GM18520 (cell line): ENCODE results near the gene CPSF4.
"Not testable (repeated sequence)": the region's sequence is repeated elsewhere in the genome, so short reads cannot be mapped to it uniquely, and the experiment has no call there.

Experiments
- ATAC-seq: cut with Tn5 transposase; IDR thresholded peaks from one replicate; pipeline ENCODE4 v1.9.1; 2021; ENCODE audit not compliant: unreplicated experiment

The CPSF4 gene

DNA sequence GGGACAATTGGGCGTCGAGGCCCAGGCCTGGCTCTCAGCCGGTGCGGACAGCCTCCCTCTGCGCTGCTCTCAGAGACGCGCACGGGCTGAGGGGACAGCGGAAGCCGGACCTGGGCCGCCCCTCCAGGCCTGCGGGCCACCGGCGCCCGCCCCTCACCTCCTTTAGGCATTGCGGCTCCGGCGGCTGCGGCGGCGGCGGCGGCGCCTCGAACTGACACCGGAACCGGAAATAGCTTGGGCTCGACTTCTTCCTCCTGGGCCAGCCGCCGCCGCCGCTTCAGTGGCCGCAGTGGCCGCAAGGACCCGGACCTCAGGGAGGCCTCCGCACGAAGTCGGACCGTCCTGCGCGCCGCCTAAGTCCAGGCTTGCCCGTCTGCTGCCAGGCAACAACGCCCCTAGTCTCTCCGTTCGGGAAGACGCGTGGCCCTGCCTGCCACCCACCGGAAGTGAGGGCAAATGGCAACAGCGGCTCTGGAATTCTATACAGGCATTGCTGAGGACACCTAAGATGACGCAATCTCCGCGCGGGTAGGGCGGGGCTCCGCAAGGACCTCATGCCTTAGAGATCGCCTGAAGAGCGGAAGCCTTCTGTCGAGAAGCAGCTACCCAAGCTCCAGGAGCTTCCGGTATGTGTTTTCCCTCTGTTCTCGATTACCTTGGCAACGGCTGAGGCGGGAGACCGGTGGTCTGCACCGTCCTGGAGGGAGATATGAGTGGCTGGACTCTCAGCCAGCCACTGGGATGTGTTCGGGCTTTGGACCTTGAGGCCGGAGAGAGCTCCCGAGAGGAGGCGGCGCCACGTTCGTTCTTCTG lies 30.2 kb upstream of the CPSF4 start, which contains the start of the genes BUD31 and PDAP1:
Gene BUD31 (plus strand): TSS at position 591 of the 813 bp plus-strand sequence. CDS start 2,124 bp downstream, outside the sequence.
Gene PDAP1 (minus strand): TSS at position 219 of the 813 bp plus-strand sequence. CDS start 49 bp downstream, at position 170.
- ATAC-seq: peak; percentile 73

DNA sequence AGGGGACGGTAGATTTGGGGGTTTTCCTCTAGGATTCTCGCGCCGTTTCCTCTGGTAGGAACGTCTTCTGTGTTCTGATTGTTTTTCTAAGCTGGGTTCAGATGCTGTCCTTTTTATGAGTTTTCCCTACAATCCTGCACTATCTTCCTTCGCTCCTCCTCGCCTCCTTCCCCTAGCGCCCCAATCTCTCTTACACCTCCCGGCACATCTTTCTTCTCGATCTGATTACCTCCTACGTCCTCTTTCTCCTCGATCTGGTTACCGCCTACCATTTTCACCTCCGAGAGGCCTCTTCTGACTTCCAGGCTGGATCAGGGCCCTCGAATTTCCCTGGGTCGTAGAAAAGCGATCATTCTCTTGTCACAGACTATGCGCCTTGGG lies 29.6 kb upstream of the CPSF4 start:
- ATAC-seq: peak; percentile 1

DNA sequence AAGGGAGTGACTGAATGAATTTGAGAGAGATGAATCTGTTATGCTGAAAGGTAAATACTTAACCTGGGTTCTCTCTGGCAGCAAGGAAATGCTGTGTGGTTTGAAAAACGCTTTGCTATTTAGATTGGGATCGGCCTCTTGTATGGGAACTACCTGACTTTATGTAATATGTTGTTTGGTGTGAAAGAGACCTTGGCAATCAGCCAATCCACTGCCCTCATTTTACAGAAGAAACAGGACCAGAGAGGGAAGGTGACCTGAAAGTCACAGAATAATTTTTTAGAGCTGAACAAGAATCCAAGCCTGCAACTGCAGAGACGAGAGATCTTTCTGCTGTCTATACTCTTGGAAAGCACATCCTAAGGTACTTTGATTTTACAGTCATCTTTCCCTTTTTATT lies 28.9 kb upstream of the CPSF4 start:
- no peak for ATAC-seq

DNA sequence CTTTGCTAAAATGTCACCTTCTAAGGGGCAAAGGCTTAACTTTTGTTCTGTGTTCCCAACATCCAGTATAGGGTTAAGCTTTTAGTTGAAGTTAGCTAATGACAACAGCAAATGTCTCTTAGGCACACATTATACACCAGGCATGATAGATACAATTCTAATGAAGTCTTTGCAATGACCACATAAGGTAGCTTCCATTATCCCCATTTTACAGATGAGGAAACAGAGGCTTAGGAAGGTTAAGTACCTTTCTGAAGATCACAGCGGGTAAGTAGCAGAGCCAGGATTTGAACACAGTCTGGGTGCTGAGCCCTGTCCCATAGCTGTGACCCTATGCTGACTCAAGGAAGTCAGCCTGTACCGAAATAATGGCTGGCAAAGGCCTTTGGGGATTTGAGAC lies 28.1 kb upstream of the CPSF4 start:
- ATAC-seq: no peak

DNA sequence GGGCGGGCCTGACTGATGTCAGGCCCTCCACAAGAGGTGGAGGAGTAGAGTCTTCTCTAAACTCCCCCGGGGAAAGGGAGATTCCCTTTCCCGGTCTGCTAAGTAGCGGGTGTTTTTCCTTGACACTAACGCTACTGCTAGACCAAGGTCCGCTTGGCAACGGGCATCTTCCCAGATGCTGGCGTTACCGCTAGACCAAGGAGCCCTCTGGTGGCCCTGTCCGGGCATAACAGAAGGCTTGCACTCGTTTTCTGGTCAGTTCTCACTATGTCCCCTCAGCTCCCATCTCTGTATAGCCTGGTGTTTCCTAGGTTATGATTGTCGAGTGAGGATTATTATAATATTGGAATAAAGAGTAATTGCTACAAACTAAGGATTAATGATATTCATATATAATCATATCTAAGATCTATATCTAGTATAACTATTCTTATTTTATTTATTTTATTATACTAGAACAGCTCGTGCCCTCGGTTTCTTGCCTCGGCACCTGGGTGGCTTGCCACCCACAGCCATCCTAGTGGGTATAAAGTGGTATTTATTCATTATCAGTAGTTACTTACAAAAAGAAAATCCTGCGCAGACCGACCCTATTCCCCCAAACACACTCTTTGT lies 23.1 kb upstream of the CPSF4 start:
- not testable (repeated sequence) for ATAC-seq

DNA sequence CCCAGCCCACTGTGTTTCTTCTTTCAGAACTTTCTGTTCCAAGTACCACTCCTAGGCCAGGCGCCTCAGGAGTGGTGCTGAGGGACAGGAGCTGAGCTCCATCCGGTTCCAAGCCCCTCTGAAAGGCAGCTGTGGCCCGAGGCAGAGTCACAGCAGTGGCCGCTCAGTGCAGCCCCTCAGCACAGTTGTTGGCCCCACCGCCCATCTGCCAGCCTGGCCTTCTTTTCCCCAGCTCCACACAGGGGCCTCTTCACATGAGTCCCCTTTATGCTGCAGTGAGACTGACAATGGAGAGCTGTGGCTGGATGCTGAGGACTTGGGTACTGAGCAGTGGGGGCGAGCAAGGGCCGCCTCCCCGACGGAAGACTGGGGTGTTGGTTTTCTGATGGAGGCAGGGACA lies 20.5 kb upstream of the CPSF4 start:
- ATAC-seq: no peak

DNA sequence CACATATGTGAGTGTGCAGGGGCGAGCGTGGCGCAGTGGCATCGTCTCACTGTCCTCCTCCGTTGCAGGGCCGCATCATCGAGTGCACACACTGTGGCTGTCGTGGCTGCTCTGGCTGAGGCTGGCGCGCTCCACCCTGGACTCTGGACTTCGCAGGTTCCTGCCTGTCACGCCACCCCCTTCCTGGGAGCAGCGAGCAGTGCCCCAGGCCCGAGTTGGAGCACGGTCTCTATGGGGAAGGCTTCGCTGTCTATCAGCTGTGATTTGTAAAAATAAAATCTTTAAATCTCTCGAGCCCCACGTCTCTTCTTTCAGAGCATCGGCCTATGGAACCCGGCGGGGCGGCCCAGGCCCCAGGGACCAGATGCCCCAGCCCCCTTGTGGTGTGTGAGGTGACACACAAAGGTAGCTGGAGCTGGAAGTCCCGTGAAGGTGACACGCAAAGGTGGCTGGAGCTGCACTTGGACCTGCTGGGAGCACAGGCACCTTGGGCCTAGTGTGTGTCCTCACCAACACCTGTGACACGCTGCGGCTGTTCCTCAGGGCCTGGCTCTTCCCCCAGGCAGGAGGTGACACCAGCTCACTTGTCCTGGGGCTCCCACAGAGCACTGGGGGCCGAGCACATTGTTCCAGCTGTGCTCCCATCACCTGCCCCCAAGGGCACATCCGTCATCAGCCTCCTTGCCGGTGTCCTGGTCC lies 19.3 kb upstream of the CPSF4 start:
- no peak for ATAC-seq

DNA sequence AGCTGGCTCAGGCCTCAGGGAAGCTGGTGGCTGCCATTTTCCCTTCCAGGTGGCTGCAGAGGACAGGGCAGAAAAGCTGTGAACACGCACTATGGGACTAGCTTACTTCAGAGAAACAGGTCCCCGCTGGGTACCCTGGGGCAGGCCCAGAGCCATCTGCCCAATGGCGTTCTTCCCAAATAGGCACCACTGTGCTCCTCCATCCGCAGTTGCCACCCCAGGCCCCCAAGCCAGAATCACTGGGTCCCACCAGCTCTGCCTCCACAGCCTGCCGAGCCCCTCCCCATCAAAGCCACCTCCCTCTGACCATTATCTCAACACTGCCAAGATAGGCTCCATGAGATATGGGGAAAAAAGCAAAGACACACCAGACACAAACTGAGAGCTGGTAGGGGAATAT lies 18.5 kb upstream of the CPSF4 start:
- no peak for ATAC-seq

DNA sequence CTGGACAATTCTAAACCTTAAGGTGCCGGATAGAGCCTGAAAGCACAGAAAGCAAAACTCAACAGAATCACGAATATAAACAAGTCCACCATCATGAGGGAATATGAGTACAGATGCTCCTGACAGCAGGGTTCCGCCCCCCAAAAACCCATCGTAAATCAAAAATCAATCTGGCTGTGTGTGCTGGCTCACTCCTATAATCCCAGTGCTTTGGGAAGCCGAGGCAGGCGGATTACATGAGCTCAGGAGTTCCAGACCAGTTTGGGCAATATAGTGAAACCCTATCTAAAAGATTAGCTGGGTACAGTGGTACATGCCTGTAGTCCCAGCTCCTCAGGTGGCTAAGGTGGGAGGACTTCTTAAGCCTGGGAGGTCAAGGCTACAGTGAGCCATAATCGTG lies 17.8 kb upstream of the CPSF4 start:
- ATAC-seq: no peak

DNA sequence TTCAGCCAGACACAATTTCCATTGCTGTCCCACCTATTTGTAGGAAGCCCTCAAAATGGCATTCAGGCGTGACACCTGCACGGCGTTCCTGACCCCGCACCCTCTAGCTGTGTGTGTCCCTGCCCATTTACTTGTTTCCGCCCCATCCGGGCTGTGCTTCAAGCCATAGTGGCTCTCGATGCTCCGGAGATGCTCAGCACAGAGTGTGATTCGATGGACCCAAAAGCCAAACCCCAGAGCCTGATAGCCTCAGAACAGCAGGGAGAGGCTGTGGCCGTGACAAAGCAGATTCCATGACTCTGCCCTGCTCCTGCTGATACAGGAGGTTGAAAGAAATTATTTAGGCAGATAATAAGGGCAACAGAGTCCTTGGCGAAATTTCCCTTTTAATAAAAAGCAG lies 16.6 kb upstream of the CPSF4 start:
- ATAC-seq: no peak

DNA sequence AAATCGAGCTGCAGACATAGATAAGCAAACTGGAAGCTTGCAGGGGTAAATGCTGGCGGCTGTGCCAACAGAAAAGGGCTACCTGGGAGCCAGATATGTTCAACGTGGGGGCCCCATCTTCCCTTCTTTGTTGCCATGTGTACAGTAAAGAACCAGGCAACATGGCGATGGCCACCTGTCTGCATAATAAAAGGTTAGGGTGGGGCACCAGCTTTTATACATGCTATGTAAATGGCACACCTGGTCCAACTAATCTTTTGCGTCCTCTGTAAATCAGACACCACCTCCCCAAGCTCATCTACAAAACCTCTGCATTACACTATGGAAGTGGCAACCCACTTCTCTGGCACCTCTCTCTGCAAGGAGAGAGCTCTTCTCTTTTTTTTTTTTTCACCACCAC lies 16.1 kb upstream of the CPSF4 start:
- ATAC-seq: no peak

DNA sequence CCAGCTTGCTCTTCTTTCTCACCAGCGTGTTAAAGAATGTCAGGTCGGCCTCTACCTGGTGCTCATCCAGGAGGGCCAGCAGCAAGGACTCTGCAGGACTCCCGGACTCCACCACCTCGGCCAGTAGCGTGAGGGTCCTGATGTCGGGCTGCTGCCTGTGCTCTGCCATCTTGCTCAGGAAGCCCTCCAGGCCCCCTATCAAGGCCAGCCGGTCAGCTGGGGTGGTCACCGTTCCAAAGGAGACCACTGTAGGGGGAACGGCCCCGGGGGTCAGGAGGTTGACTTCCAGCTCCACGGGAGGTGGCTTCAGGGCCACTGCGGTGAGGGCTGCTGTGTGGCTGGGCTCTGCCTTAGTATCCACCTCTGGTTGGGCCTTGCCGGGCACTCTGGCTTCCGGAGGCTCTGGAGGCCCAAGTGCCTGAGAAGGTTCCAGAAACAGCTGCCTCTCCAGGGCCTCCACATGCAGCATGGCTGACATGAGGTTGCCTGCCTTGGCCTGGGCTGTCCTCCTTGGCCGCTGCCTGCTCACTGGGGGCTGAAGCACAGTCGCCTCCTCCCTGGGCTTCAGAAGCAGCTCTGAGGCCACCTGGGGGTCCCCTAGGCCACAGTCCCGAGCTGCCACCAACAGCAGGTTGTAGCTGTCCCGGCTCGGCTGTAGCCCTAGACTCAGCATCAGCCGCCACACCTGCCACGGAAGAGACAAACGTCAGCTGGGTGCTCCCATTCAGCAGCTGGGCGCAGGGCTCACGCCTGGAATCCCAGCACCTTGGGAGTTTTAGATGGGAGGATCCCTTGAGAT lies 13.6 kb upstream of the CPSF4 start:
- no peak for ATAC-seq

DNA sequence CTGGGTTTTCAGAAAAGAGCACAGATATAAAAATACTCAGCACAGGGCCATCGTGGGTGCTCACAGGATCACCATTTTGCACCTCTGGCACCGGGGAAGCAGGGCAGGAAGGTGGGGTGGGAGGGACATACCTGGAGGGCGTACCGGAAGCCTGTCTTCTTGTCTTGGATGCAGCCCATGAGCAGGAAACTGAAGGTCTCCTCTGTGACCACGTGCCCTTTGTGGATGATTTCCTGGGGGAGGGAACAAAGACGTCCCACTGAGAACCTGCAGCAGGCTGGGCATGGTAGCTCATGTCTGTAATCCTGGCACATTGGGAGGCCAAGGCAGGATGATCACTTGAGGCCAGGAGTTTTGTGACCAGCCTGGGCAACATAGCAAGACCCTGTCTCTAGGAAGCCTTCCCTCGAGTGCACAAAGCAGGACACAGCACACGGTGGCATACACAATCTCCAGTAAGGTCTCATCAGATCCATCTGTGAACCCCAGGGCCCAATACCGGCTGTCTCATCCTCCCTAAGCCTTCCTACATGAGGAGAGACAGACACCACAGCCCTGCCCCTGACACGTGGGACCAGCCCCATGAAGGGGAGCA lies 9.7 kb upstream of the CPSF4 start:
- no peak for ATAC-seq

DNA sequence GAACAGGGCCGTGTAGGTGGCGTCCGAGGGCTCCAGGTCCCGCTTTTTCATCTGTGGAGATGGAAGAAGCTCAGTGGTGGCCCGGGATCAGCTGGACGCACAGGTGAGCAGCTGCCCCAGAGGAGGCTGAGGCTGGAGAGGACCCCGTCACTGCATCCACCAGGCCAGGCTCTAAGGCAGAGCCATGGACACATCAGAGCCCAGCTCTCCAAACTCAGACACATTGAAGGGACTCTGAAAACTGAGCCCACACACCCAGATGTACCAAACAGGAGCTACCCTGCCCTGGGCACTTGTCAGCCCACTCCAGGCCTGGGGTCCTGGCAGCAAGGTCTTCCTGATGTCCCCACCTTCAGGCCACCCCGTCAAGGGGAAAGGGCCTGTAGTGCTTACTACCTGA lies 9.0 kb upstream of the CPSF4 start:
- ATAC-seq: no peak

DNA sequence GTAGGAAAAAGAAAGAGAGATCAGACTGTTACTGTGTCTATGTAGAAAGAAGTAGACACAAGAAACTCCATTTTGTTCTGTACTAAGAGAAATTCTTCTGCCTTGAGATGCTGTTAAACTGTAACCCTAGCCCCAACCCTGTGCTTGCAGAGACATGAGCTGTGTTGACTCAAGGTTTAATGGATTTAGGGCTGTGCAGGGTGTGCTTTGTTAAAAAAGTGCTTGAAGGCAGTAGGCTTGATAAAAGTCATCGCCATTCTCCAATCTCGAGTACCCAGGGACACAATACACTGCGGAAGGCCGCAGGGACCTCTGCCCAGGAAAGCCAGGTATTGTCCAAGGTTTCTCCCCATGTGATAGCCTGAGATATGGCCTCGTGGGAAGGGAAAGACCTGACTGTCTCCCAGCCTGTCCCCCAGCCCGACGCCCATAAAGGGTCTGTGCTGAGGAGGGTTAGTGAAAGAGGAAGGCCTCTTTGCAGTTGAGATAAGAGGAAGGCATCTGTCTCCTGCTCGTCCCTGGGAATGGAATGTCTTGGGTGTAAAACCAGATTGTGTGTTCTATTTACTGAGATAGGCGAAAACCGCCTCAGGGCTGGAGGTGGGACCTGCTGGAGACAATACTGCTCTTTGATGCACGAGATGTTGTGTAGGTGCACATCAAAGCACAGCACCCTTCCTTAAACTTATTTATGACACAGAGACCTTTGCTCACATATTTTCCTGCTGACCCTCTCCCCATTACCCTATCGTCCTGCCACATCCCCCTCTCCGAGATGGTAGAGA lies 6.8 kb upstream of the CPSF4 start:
- not testable (repeated sequence) for ATAC-seq

DNA sequence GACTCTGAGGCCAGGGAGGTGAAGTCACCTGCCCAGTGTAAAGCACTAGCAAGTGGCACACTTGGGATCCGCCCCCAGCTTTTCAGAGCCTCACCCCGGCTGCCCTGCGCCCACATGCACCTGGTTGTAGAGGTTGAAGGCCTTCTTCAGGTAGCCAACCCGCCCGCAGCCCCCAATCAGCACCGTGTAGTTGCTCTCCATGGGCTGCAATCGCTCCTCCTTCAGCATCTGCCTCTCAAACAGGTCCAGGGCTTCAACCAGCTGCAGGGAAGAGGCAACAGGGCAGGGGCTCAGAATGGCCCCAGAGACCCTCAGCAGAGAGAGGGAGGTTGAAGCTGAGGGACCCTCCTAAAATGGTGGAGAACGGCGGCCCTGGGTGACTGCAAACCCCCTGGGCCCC lies 5.6 kb upstream of the CPSF4 start:
- no peak for ATAC-seq

DNA sequence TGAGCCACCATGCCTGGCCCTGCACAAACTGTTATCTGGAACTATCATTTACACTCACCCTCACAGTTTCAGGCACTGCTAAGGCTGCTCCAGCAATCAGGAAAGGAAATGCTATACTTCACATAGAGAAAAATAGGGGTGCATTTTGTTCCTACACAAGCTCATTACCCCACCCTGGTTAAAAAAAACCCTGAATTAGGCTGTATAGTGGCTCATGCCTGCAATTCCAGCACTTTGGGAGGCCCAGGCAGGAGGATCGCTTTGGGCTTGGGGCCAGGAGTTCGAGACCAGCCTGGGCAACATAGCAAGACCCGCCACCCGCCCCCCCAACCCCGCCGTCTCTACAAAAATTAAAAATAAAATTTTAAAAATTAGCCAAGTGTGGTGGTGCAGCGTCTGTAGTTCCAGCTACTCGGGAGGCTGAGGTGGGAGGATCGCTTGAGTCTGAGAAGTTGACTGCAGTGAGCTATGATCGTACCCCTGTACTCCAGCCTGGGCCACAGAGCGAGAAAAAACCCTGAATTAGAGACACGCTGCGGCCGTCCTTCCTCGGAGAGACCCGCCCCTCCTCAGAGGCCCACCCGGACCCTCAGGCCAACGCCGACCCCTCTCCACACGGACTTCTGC lies 684 bp upstream of the CPSF4 start:
- ATAC-seq: no peak

DNA sequence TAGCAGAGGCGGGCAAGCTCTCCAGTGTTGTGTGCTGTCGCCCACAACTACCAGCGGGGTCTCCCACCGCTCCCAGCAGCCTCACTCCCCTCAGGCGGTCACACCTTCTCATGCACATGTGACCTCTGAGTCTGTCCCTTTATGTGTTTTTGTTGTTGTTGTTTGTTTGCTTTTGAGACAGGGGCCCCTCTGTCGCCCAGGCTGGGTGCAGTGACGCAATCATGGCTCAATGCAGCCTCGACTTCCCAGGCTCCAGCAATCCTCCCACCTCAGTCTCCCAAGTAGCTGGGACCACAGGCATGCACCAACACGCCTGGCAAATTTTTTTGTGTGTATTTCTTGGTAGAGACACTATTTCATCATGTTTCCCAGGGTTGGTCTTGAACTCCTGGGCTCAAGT lies 1.5 kb downstream of the CPSF4 start:
- ATAC-seq: no peak

DNA sequence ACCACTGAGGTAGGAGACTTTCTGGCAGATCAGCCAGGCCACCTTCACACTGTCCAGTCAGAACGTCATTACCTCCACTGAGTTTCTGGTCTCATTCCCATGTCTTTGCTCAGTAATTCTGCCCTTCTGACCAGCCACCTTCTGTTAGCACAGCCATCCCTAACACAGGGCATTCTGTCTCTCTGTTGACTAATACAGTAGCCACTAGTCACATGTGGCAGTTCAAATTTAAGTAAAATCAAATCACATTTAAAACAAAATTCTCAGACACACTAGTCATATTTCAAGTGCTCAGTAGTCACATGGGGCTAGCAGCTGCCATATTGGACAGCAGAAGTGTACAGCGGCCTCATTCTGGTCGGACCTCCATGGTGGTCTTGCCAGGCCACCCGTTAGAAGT lies 7.4 kb downstream of the CPSF4 start:
- ATAC-seq: no peak

DNA sequence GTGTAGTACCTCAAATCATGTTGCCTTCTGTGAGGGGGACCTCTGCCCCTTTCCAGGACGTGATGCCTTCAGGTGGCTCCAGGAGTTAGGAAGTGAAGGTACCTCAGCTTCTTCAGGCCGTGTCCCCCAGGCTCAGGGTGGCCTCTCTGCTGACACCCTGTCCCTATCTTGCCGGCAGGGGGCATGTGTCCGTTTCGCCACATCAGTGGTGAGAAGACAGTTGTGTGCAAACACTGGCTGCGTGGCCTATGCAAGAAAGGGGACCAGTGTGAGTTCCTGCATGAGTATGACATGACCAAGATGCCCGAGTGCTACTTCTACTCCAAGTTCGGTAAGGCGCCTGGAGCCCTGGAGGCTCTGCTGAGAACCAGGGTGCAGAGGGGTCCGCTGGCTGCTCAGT lies 9.2 kb downstream of the CPSF4 start:
- ATAC-seq: no peak
